KMS-11 (cell line): ENCODE data around the gene OSM.

Experiments
- H2AFZ ChIP-seq: fragments of 200-600 bp; sonication (generic); 2 replicates; pipeline ENCODE4 v1.6.1; 2016; ENCODE audit warnings: antibody characterized with exemption, mixed run types, low read depth
- H3K27ac ChIP-seq: fragments of 200-600 bp; sonication (generic); 2 replicates; pipeline ENCODE4 v1.6.1; 2016; ENCODE audit warnings: mild to moderate bottlenecking, mixed run types
- H3K27me3 ChIP-seq: fragments of 200-600 bp; sonication (generic); 2 replicates; pipeline ENCODE4 v1.6.1; 2017; ENCODE audit warnings: mild to moderate bottlenecking, low read depth, mixed run types, moderate library complexity; ENCODE audit not compliant: insufficient read depth
- H3K36me3 ChIP-seq: fragments of 200-600 bp; sonication (generic); 2 replicates; pipeline ENCODE4 v1.6.1; 2017; ENCODE audit warnings: mild to moderate bottlenecking, mixed run types; ENCODE audit not compliant: insufficient read depth
- H3K4me1 ChIP-seq: fragments of 200-600 bp; sonication (generic); 2 replicates; pipeline ENCODE4 v1.6.1; 2016; ENCODE audit warnings: mild to moderate bottlenecking, low read depth, mixed run types; ENCODE audit not compliant: poor library complexity, severe bottlenecking
- H3K4me2 ChIP-seq: fragments of 200-600 bp; sonication (generic); 2 replicates; pipeline ENCODE4 v1.7.0; 2016; ENCODE audit warnings: mild to moderate bottlenecking, mixed run types
- H3K4me3 ChIP-seq: fragments of 200-600 bp; sonication (generic); IDR thresholded peaks from 2 replicates; pipeline ENCODE4 v1.6.1; 2017; ENCODE audit warnings: low read depth, low read length, mixed read lengths; ENCODE audit not compliant: insufficient read depth
- H3K79me2 ChIP-seq: fragments of 200-600 bp; sonication (generic); 2 replicates; pipeline ENCODE4 v1.6.1; 2016; ENCODE audit warnings: low read depth, mixed run types; ENCODE audit not compliant: insufficient read depth
- H3K9ac ChIP-seq: fragments of 200-600 bp; sonication (generic); 2 replicates; pipeline ENCODE4 v1.6.1; 2016; ENCODE audit warnings: mild to moderate bottlenecking, mixed run types
- H4K20me1 ChIP-seq: fragments of 200-600 bp; sonication (generic); 2 replicates; pipeline ENCODE4 v1.6.1; 2016; ENCODE audit warnings: mild to moderate bottlenecking, mixed run types; ENCODE audit not compliant: insufficient read depth
- TF ChIP-seq, protein P1 (sequence below): fragments of 200-600 bp; sonication (generic); conservative IDR thresholded peaks from 2 replicates; pipeline ENCODE4 v1.6.1; 2017; ENCODE audit warnings: low read depth, mild to moderate bottlenecking, antibody characterized with exemption, low read length, moderate library complexity, mixed read lengths

The OSM gene

DNA sequence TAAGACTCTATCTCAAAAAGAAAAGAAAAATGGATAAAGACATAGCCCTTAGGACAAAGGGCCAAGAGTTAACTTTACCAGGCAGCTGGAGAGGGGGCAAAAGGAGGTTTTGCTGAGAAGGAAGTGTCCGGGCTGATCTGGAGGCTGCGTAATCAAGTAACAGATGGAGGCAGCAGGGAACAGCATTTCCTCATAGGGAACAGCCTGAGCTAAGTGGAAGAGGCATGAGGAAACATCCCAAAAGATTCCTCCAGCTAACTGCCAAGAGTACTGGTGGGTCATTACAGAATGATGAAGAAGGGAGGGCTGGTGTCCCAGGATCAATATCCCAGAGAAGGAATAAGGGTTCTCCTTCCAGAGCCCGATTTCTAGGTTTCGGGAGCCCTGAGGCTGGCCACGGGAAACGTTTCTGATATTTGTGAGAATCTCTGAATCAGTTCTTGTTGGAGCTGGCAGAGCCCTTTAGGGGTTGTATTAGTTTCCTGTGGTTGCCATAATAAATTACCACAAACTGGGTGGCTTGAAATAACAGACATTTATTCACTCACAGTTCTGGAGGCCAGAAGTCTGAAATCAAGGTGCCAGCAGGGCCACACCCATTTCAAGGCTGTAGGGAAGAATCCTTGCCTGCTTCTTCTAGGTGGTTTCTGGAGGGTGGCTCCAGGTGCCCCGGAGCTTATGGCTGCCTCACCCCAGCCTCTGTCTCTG is 41.3 kb downstream of the OSM start:
- H3K36me3 ChIP-seq = no peaks in the 10 kb centered on the region
- no peak overlapping the region for H3K9ac ChIP-seq
- no peaks in the 10 kb centered on the region for H4K20me1 ChIP-seq
- peaks cover 17% of the 10 kb centered on the region; the same call in 1 of the 2 replicates for H3K27me3 ChIP-seq
- TF ChIP-seq, protein P1, sequence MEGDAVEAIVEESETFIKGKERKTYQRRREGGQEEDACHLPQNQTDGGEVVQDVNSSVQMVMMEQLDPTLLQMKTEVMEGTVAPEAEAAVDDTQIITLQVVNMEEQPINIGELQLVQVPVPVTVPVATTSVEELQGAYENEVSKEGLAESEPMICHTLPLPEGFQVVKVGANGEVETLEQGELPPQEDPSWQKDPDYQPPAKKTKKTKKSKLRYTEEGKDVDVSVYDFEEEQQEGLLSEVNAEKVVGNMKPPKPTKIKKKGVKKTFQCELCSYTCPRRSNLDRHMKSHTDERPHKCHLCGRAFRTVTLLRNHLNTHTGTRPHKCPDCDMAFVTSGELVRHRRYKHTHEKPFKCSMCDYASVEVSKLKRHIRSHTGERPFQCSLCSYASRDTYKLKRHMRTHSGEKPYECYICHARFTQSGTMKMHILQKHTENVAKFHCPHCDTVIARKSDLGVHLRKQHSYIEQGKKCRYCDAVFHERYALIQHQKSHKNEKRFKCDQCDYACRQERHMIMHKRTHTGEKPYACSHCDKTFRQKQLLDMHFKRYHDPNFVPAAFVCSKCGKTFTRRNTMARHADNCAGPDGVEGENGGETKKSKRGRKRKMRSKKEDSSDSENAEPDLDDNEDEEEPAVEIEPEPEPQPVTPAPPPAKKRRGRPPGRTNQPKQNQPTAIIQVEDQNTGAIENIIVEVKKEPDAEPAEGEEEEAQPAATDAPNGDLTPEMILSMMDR = no peak
- no peaks in the 10 kb centered on the region for H3K79me2 ChIP-seq
- H3K4me3 ChIP-seq = no peak overlapping the region
- H3K4me1 ChIP-seq = peaks cover 24% of the 10 kb centered on the region
- H3K4me2 ChIP-seq = no peak overlapping the region
- no peak overlapping the region for H2AFZ ChIP-seq
- no peak overlapping the region for H3K27ac ChIP-seq

DNA sequence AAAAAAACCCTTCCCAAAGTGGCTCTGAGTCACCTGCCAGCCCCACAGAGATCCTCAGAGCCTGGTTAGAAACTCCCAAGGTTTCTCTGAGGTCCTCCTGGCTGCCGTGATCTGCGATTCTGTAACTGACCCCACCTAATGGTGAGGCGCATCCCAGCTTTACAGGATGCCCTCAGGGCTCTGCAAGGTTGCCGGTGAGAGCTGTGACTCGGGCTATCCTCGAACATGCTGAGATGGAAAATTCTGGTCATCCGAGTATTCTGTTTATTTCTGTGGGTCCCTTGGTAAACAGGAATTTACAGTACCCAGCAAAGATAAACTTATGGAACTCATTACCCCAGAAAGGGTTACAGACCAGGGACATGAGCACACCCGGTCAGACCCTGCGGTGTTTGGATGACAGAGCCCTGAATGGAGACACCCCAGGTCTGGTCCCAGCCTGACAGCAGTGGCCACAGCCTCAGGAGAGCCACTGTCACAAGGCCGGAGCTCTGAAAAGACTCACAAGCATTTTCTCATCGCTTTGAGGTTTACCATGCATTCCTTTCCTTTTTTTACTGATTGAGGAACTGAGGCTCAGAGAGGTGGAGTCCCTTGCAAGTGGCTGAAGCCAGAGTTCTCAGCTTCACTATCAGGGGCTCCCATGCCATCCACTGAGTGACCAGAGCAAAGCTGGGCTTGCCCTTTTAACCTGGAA is 42.3 kb downstream of the OSM start:
- no peak overlapping the region for H3K4me2 ChIP-seq
- H3K4me1 ChIP-seq = peaks cover 26% of the 10 kb centered on the region

DNA sequence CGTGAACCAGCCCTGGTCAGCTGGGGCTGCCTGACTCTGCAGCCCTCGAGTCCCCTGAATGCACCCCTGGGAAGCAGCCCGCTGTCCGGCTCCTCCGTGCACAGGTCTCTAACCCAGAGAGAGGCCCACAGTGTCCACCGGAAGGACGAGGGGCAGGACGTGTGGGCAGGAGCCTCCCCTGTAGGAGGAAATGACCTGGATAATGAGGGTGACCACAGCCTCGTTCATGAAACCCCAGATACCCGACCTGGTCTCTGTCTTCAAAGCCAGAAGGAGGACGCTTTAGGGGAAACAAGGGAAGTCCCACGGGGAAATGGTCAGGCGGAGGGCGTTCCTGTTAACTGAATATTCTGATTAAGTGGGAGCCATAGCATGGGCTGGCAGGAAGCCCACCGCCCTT is 43.3 kb downstream of the OSM start:
- H3K4me1 ChIP-seq = peaks cover 26% of the 10 kb centered on the region
- no peaks in the 10 kb centered on the region for H3K79me2 ChIP-seq
- H3K9ac ChIP-seq = no peak overlapping the region
- TF ChIP-seq, protein P1 = no peak
- no peak overlapping the region for H3K4me2 ChIP-seq
- peaks cover 19% of the 10 kb centered on the region; the same call in 1 of the 2 replicates for H3K27me3 ChIP-seq
- H2AFZ ChIP-seq = no peak overlapping the region
- no peak overlapping the region for H3K27ac ChIP-seq
- H3K4me3 ChIP-seq = no peak overlapping the region
- no peaks in the 10 kb centered on the region for H4K20me1 ChIP-seq
- no peaks in the 10 kb centered on the region for H3K36me3 ChIP-seq

More for the DNA sequence above, 42.3 kb downstream of the OSM start:
- Histone ChIP-seq H4K20me1 (no peaks in the 10 kb centered on the region), H3K79me2 (no peaks in the 10 kb centered on the region), H3K4me3 (no peak overlapping the region), H3K27ac (no peak overlapping the region), H3K9ac (no peak overlapping the region), H3K27me3 (peaks cover 19% of the 10 kb centered on the region; the same call in 1 of the 2 replicates), H3K36me3 (no peaks in the 10 kb centered on the region), H2AFZ (no peak overlapping the region)
- TF ChIP-seq, protein P1 = no peak

DNA sequence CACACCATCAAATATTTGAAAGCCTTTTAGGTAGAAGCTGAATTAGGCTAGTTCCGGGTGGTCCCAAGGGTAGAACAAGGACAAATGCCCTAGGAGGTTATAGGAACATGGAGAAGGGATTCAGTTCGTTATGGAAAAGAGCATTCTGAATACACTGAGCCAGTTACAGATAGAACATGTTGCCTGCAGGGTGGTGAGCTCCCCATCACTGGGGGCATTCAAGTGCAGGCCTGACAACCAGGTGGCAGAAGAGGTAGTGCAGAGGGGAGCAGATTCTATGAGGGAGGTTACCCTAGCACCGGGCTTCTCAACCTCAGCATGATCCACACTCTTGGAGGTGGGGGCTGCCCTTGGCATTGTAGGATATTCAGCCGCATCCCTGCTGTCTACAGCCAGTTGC is 44.3 kb downstream of the OSM start:
- no peak overlapping the region for H3K27ac ChIP-seq
- TF ChIP-seq, protein P1 = no peak
- H3K4me2 ChIP-seq = no peak overlapping the region

More for the DNA sequence above, 44.3 kb downstream of the OSM start:
- no peaks in the 10 kb centered on the region for H3K79me2 ChIP-seq
- H3K27me3 ChIP-seq = peaks cover 19% of the 10 kb centered on the region; the same call in 1 of the 2 replicates
- no peak overlapping the region for H3K9ac ChIP-seq
- no peak overlapping the region for H3K4me3 ChIP-seq
- H3K4me1 ChIP-seq = peaks cover 26% of the 10 kb centered on the region
- no peaks in the 10 kb centered on the region for H3K36me3 ChIP-seq
- H4K20me1 ChIP-seq = no peaks in the 10 kb centered on the region
- no peak overlapping the region for H2AFZ ChIP-seq
